Activated T-cell treated with anti-CD3 and anti-CD28 coated beads, Interleukin-2, amount 50 U/mL, for 4 hours (primary cell): ENCODE results near the gene CCDC15. TPM values are rescaled to one million over a fixed set of nuclear protein-coding genes. Genes with fewer than 3 reads are reported as not detected.

Experiments
- ATAC-seq, 2 donors: fragments of 200-7000 bp; cut with Tn5 transposase; one replicate each; pipeline ENCODE4 v1.10.0; 2021
- DNase-seq: peaks from one replicate; pipeline ENCODE4 v3.0.0-alpha.2; 2020
- H3K27me3 Mint-ChIP-seq: one replicate; pipeline ENCODE4 v1.8.0; 2021; ENCODE audit warnings: low read depth, mixed read lengths
- H3K36me3 Mint-ChIP-seq: one replicate; pipeline ENCODE4 v1.8.0; 2022; ENCODE audit warnings: mixed read lengths; ENCODE audit not compliant: insufficient read depth
- H3K4me1 Mint-ChIP-seq: one replicate; pipeline ENCODE4 v1.8.0; 2021; ENCODE audit warnings: low read depth, mixed read lengths
- H3K4me3 Mint-ChIP-seq: one replicate; pipeline ENCODE4 v1.8.0; 2021; ENCODE audit warnings: mild to moderate bottlenecking, moderate library complexity, mixed read lengths
- H3K9me3 Mint-ChIP-seq: one replicate; pipeline ENCODE4 v1.8.0; 2021; ENCODE audit warnings: mixed read lengths
- total RNA-seq, 3 donors: library from RNA; stranded (reverse); gene quantifications; one replicate each; pipeline ENCODE4 v1.2.1, GENCODE V29; 2021

CCDC15 gene
- total RNA-seq, 3 donors from 2014 or later = 1.4 to 1.6 (median 1.4) TPM

DNA sequence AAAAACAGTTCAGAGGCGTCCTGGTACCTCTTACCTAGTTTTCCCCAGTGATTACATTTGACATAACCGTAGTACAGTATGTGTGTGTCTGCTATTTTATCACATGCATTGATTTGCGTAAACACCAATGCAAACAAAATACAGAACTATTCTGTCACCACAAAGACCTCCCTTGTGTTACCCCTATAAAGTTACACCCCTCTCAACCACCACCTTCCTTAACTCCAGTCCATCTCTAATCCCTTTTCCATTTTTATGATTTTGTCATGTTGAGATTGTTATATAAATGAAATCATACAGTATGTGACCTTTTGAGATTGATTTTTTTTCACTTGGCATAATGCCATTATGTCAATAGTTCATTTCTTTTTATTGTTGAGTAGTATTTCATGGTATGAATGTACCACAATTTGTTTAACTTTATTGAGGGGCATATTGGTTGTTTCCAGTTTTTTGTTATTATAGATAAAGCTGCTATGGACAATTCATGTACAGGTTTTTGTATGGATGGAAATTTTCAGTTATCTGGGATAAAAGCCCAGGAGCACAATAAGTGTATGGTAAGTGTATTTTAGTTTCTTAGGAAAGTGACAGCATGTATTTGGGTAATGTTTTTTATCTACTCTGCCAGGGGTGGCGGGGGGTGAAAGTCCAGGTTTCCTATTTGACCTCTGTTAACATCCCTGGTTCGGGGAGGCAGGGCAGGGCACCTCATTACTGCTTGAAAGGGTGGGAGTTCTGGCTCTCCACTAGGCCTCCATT, 103.1 kb downstream of the CCDC15 start:
- no peaks in the 10 kb centered on the region for H3K9me3 Mint-ChIP-seq
- DNase-seq (no peak), ATAC-seq (no peak)
- H3K36me3 Mint-ChIP-seq = no peaks in the 10 kb centered on the region
- no peaks in the 10 kb centered on the region for H3K4me1 Mint-ChIP-seq
- H3K4me3 Mint-ChIP-seq = no peak overlapping the region
- H3K27me3 Mint-ChIP-seq = peaks cover 2% of the 10 kb centered on the region

DNA sequence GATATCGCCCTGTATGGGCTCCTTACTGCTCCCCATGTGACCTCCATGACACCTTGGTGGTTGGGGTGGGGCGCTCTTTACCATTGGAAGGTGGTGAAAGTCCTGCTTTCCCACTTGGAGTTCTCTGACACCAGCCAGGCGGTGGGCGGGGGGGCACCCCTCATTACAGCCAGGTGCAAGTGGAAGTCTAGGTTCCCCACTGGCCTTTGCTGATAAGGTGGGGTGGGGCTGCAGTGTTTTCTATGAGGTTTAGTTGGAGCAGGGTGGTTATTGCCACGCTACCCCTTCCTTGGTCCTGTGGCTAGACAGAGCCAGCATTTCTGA, 103.7 kb downstream of the CCDC15 start:
- Mint-ChIP-seq H3K27me3 (peaks cover 6% of the 10 kb centered on the region), H3K4me3 (no peak overlapping the region), H3K4me1 (peaks cover 2% of the 10 kb centered on the region), H3K36me3 (no peaks in the 10 kb centered on the region), H3K9me3 (no peaks in the 10 kb centered on the region)
- DNase-seq (no peak), ATAC-seq (no peak)

DNA sequence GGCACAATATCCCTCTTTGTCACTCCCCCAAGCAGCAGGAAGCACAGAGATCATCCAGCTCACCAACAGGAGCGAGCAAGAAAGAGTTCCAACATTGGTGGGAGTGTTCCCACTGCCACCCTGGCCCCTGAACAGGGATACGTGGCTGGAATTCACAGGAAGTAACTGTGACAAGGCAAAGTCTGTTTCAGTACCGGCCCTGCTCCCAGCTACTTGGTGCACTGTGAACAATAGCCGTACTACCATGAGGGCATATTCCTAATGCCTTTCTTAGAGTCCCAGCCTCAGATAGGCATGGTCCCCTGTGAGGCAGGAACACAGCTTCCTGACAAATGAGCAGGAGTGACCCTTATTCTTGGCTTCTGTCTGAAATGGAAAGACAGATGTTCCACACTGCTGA, 107.3 kb downstream of the CCDC15 start:
- H3K27me3 Mint-ChIP-seq = peaks cover 32% of the 10 kb centered on the region
- ATAC-seq (no peak), DNase-seq (no peak)
- peaks cover 11% of the 10 kb centered on the region for H3K4me1 Mint-ChIP-seq
- no peak overlapping the region for H3K4me3 Mint-ChIP-seq
- no peaks in the 10 kb centered on the region for H3K36me3 Mint-ChIP-seq
- H3K9me3 Mint-ChIP-seq = no peaks in the 10 kb centered on the region

DNA sequence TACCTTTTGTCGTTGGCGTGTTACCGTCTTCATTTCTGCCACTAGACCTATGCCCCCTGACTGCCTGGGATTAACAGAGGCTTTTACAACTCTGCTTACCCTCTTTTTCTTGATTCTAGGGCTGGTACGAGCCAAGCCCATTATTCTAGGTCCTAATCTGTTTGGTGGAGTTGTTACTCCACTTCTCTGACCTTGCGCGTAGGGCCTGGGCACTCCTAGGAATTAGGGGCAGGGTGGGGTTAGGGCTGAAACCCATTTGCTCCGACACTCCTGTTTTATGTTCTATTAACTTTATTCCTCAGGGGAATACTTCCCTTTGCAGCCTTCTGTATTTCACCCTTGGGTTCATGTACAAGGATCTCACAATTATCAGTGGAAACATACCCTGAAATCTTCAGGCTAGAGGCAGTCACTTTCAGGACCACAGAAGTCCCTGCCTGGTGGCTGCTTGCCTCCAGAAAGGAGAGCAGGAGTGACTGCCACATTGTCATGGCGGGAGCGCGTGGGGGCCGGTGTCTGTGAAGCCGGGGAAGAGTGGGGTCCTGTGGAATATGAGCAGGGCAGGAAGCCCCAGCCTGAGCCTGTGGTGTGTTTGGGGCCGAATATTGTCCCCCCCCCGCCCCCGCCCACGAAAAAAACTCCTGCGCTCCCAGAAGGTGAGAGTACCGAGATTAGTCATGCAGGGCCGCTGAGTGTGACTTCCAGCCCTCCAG, 108.4 kb downstream of the CCDC15 start:
- DNase-seq (no peak), ATAC-seq (peak; percentile 41 to 42)
- H3K9me3 Mint-ChIP-seq = no peaks in the 10 kb centered on the region
- peaks cover 36% of the 10 kb centered on the region for H3K27me3 Mint-ChIP-seq
- no peaks in the 10 kb centered on the region for H3K36me3 Mint-ChIP-seq
- H3K4me3 Mint-ChIP-seq = peak overlapping the region; percentile 82
- peaks cover 11% of the 10 kb centered on the region for H3K4me1 Mint-ChIP-seq

DNA sequence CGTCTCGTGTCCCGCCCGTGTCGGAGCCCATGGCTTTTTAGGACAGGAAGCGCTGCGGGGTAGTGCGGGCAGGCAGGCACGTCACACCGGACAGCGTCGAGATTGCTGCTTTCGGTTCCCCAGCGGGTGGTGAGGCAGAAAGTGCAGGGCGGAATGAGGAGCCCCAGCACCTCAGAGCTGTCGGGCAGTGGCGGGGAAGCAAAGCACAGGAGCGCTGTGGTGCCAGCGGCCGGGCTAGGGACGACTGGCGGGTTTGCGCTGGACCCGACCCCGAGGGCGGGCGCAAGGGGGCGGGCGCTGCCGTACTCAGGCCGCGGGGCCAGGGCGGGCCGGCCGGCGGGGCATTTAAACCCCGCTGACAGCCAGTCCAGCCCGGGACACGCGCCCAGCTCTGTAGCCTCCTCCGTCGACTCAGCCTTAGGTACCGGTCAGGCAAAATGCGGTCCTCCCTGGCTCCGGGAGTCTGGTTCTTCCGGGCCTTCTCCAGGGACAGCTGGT, 109.0 kb downstream of the CCDC15 start, which contains the start of gene SLC37A2:
SLC37A2 (plus strand) TSS at position 375 of the 498 bp plus-strand sequence; CDS start at position 438, 63 bp downstream.
- no peaks in the 10 kb centered on the region for H3K9me3 Mint-ChIP-seq
- H3K36me3 Mint-ChIP-seq = no peaks in the 10 kb centered on the region
- ATAC-seq = peak; percentile 74 to 86
- peak within 1 kb of the TSS; percentile 82 for H3K4me3 Mint-ChIP-seq
- peaks cover 11% of the 10 kb centered on the region for H3K4me1 Mint-ChIP-seq
- peaks cover 41% of the 10 kb centered on the region for H3K27me3 Mint-ChIP-seq
- peak; percentile 25 for DNase-seq

DNA sequence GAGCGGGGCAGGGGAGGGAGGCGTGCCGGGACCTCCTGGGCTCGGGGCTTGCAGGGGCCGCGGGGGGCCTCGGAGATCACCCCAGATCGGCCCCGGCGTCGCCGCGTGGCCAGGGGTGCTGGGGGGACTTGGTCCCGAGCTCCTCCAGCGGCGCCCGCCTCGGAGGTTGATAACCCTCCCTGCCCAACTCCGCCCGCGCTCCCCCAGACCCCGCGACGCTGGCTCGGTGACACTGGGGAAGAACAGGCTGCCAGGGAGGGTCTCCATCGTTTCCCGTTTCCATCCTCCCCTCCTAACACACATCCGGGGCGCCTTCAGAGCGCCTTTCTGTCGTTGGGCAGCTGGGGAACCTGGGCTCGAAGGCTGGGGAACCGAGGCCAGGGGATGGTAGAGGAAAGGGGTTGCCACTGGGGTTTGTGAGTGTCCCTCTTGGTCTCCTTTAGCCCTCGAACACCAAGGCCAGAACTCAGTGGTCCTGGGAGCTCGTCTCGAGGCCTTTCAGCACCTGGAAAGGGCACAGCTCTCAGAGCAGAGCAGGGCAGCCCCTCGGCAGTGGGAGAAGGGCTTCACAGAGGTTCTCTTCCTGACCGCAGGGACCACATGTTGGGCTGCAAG, 109.5 kb downstream of the CCDC15 start:
- H3K27me3 Mint-ChIP-seq = peaks cover 45% of the 10 kb centered on the region
- DNase-seq = no peak
- ATAC-seq = peak; percentile 20 to 29
- peaks cover 11% of the 10 kb centered on the region for H3K4me1 Mint-ChIP-seq
- no peaks in the 10 kb centered on the region for H3K36me3 Mint-ChIP-seq
- H3K4me3 Mint-ChIP-seq = peak overlapping the region; percentile 69
- H3K9me3 Mint-ChIP-seq = no peaks in the 10 kb centered on the region

DNA sequence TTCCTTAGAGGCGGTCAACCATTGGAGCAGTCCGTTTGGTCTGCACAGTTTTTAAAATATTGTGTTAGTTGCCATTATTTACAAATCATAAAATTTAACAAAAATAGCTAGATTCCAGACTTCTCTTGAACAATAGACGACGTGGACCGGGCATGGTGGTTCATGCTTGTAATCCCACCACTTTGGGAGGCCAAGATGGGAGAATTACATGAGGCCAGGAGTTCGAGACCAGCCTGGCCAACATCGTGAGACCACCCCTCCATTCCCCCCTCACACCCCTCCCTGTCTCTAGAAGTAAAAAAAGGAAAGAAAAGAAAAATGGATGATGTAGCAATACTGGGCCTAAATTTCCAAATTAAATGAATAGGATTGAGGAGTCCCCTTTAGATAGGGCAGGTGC, 110.1 kb downstream of the CCDC15 start:
- DNase-seq = no peak

DNA sequence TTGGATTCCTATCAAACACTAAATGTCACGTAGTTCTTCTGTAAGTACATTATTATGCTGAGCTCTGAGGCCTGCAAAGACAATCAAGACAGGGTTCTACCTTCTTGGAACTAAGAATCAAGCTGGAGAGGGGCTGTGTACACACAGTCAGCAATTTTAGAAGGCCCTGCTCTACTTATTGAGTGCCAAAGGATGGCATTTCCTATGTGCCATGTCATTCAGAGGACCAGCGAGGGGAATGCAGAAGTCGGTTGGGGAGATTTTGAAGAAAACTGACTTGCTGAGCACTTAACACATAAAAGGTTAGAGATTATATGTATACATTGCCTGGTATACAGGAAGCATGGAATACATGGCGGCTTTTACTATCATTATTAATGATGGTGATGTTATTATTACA, 114.4 kb downstream of the CCDC15 start:
- Mint-ChIP-seq H3K27me3 (peaks cover 56% of the 10 kb centered on the region), H3K4me1 (peaks cover 9% of the 10 kb centered on the region), H3K9me3 (no peaks in the 10 kb centered on the region), H3K4me3 (no peak overlapping the region), H3K36me3 (no peaks in the 10 kb centered on the region)
- no peak for ATAC-seq
- DNase-seq = no peak

More for the DNA sequence above, 110.1 kb downstream of the CCDC15 start:
- Mint-ChIP-seq H3K9me3 (no peaks in the 10 kb centered on the region), H3K36me3 (no peaks in the 10 kb centered on the region), H3K4me3 (peak overlapping the region; percentile 69), H3K27me3 (peaks cover 46% of the 10 kb centered on the region), H3K4me1 (peaks cover 11% of the 10 kb centered on the region)
- ATAC-seq = no peak

DNA sequence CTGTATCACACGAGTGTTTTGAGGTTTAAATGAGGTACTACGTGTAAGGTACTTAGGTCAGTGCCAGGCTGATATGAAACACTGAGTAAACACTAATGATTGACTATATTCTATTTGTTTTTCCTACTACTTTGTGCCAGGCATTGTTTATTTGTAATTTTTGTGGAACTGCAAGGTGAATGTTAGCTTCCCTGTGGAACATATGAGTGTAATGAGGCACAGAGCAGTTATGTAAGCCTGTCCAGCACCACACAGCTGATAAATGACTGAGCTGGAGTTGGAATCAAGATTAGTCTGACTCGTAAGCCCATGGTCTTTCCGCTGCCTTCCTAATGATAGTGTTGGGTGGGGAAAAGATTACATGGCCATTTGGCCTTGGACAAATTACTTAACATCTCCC, 115.0 kb downstream of the CCDC15 start:
- H3K9me3 Mint-ChIP-seq = no peaks in the 10 kb centered on the region
- peaks cover 56% of the 10 kb centered on the region for H3K27me3 Mint-ChIP-seq
- DNase-seq = no peak
- ATAC-seq = no peak
- H3K4me3 Mint-ChIP-seq = no peak overlapping the region
- H3K36me3 Mint-ChIP-seq = no peaks in the 10 kb centered on the region
- peaks cover 4% of the 10 kb centered on the region for H3K4me1 Mint-ChIP-seq

DNA sequence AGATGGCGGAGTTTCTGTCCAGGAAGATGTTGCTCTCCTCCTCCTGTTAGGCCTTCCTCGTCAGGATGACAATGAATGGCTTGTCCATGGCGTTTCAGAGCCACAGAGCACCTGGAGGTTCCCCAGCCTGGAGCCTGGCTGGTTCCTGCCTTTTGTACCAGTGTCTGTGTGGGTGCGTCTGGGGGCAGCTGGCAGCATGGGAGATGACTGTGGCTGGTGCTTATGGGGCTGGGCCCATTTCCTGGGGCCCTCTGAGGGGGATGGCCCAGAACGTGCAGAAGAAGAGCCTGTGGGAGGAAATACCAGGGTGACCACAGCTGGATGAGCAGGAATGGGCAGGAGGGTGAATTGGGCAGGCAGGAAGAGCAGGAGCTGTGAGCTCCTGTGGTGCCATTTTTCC, 115.8 kb downstream of the CCDC15 start:
- Mint-ChIP-seq H3K9me3 (no peaks in the 10 kb centered on the region), H3K36me3 (no peaks in the 10 kb centered on the region), H3K27me3 (peaks cover 51% of the 10 kb centered on the region), H3K4me1 (peaks cover 3% of the 10 kb centered on the region), H3K4me3 (no peak overlapping the region)
- ATAC-seq = no peak
- no peak for DNase-seq

DNA sequence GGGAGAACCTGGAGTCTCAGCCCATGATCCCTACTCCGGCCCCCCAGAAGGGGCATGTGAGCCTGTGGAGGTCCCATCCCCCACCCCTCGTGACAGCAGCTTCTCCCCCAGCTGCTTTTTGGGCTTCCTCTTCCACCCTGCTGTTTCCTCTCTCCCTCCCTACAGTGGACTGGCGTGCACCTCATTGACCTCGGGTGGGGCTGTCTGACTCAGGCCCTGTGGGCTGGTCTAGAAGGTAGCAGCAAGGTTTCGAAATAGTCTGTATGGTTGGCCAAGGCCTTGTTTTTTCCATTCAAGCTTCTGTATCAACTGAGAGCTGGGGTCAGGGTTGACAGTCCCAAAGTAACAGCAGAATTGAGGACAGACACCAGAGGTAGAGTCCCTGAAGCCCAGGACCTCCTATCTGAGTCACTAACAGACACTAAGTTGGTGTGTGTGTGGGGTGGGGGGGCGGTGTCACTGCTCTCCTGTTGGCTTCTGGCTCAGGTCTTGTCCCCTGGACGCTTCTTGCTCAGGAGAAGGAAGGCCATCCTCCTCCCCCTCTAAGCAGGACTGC, 116.8 kb downstream of the CCDC15 start:
- no peak overlapping the region for H3K4me3 Mint-ChIP-seq
- ATAC-seq (peak; percentile 37 to 38), DNase-seq (no peak)
- H3K36me3 Mint-ChIP-seq = no peaks in the 10 kb centered on the region
- H3K9me3 Mint-ChIP-seq = no peaks in the 10 kb centered on the region
- H3K27me3 Mint-ChIP-seq = peaks cover 42% of the 10 kb centered on the region
- peaks cover 3% of the 10 kb centered on the region for H3K4me1 Mint-ChIP-seq

DNA sequence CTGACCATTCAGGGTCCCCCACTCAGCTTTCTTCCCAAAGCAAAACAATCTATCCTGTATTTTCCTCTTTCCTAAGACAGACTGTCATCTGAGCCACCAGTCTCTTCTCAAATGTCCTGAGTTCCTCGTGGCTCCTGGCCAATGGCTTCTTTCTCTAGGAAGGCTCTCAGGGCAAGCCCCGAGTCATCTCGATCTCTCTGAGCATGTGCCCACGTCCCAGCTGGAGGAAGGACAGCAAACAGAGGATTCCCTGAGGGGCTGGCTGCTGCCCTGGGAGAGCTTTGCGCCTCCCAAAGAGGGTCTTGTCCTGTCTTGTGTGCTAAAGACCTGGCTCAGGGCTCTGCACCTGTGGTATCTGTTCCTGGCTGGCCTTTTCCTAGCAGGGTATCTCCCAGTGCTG, 117.4 kb downstream of the CCDC15 start:
- DNase-seq (no peak), ATAC-seq (no peak)
- H3K9me3 Mint-ChIP-seq = no peaks in the 10 kb centered on the region
- no peaks in the 10 kb centered on the region for H3K36me3 Mint-ChIP-seq
- H3K4me3 Mint-ChIP-seq = no peak overlapping the region
- peaks cover 36% of the 10 kb centered on the region for H3K27me3 Mint-ChIP-seq
- H3K4me1 Mint-ChIP-seq = peaks cover 3% of the 10 kb centered on the region

DNA sequence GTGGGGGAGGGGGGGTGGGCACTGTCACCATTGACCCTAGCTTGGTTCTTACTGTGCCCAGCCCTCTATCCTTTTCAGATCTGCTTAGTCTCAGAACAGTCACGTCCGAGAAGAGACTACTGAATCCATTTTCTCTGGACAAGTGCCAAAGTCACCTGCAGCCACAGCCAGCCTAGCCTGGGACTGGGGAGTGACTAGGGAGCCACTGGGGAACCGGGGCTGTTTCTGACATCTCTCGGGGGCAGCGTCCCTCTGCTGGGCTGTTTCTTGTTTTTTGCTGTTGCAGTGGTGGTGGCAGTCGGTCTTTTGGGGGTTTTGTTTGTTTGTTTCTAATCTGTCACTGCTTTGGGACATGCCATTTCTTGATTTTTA, 117.8 kb downstream of the CCDC15 start:
- no peak overlapping the region for H3K4me3 Mint-ChIP-seq
- no peaks in the 10 kb centered on the region for H3K36me3 Mint-ChIP-seq
- ATAC-seq (no peak), DNase-seq (no peak)
- peaks cover 3% of the 10 kb centered on the region for H3K4me1 Mint-ChIP-seq
- H3K9me3 Mint-ChIP-seq = no peaks in the 10 kb centered on the region
- peaks cover 36% of the 10 kb centered on the region for H3K27me3 Mint-ChIP-seq

DNA sequence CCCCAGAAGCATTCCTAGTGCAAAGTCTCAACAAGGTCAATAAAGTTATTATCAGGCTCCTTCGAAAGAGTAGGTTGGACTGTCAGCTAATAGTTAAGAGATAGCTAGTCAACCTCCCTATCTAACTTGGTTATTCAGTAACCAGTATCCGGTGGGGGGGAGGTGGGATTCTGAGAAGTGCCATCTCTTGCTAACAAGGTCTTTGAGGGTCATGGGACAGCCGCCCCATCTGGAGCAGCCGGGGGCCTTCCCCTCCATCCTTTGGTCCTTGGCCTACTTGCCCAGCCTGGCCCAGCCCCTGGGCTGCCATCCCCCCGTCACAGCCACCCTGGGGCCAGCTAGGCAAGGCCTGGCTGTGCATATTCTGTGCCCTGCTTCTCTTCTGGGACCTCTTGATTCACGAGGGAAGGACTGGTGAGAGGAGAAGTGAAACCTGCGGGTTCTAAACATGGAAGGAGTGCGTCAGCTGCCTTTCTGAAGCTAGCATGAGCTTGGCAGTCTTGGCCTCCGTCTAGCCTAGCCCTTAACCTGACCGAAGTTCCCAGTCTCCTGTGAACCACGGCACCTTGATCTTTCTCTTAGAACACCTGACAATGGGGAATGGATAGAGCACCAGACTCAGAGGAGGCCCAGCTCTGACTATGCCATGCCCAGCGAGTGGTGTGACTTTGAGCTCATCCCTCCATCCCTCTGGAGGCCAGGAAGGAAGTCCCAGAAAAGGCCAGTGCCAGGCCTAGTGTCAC, 118.4 kb downstream of the CCDC15 start:
- no peak for DNase-seq

More for the DNA sequence above, 118.4 kb downstream of the CCDC15 start:
- Mint-ChIP-seq H3K4me1 (peaks cover 3% of the 10 kb centered on the region), H3K36me3 (no peaks in the 10 kb centered on the region), H3K4me3 (no peak overlapping the region), H3K9me3 (no peaks in the 10 kb centered on the region), H3K27me3 (peaks cover 33% of the 10 kb centered on the region)
- no peak for ATAC-seq
